H1 (cell line): Measurements from ENCODE around the gene KCNN1. TPM values are rescaled to one million over a fixed set of nuclear protein-coding genes. Genes with fewer than 3 reads are reported as not detected.

ENCODE experiments used
- CTCF ChIA-PET: fragments of 300-600 bp; sonication (Branson Sonifier 250); formaldehyde crosslinking; loops from one replicate; lab custom pipeline; 2021; ENCODE audit not compliant: partially characterized antibody; lab: Charles Lee
- POLR2A ChIA-PET: fragments of 300-600 bp; sonication (Branson Sonifier 250); formaldehyde crosslinking; loops from one replicate; lab custom pipeline; 2021; ENCODE audit warnings: inconsistent platforms; ENCODE audit not compliant: partially characterized antibody; lab: Charles Lee
- DNase-seq, 2 experiments: peaks; one replicate each; pipeline versions ENCODE4 v3.0.0 to v3.0.0-alpha.2; 2010 to 2022; ENCODE audit warnings: low spot score in 2 of 2, low read depth in 1 of 2, mixed read lengths in 1 of 2
- FAIRE-seq: peaks from 2 replicates; lab custom pipeline; 2011; peaks lifted over from hg19 to GRCh38; lab: Jason Lieb, UNC
- H2AFZ ChIP-seq: 2 replicates; pipeline ENCODE4 v1.8.1; 2012; ENCODE audit warnings: low read length, inconsistent platforms
- H2AK5ac ChIP-seq: 2 replicates; pipeline ENCODE4 v1.6.1; 2013; ENCODE audit warnings: low read depth, low read length
- H2BK120ac ChIP-seq: replicated peaks from 2 replicates; pipeline ENCODE3; 2013; ENCODE audit warnings: low read depth, low read length, inconsistent platforms
- H2BK12ac ChIP-seq: 2 replicates; pipeline ENCODE4 v1.6.1; 2013; ENCODE audit warnings: low read depth, low read length
- H2BK15ac ChIP-seq: 2 replicates; pipeline ENCODE4 v1.6.1; 2013; ENCODE audit warnings: low read length
- H2BK20ac ChIP-seq: 2 replicates; pipeline ENCODE4 v1.6.1; 2013; ENCODE audit warnings: low read length
- H2BK5ac ChIP-seq: 2 replicates; pipeline ENCODE4 v1.6.1; 2013; ENCODE audit warnings: low read depth, low read length
- H3K14ac ChIP-seq: 2 replicates; pipeline ENCODE4 v1.6.1; 2013; ENCODE audit warnings: inconsistent platforms; ENCODE audit not compliant: insufficient read length
- H3K18ac ChIP-seq: 2 replicates; pipeline ENCODE4 v1.6.1; 2013; ENCODE audit warnings: low read length; ENCODE audit errors: extremely low read depth
- H3K23ac ChIP-seq: 2 replicates; pipeline ENCODE4 v1.6.1; 2013; ENCODE audit warnings: inconsistent platforms; ENCODE audit not compliant: insufficient read length
- H3K23me2 ChIP-seq: 2 replicates; pipeline ENCODE4 v1.6.1; 2013; ENCODE audit warnings: low read depth, low read length
- H3K27ac ChIP-seq: 2 replicates; pipeline ENCODE4 v1.6.1; 2011; ENCODE audit warnings: low read depth, low read length, inconsistent platforms
- H3K27me3 ChIP-seq, 4 experiments: replicated peaks in 1 of 4; 1 replicate in 1 of 4; 2 replicates in 3 of 4; pipeline versions ENCODE4 v1.6.1 to v1.8.1; 2011 to 2013; ENCODE audit warnings: low read length in 3 of 4, mild to moderate bottlenecking in 3 of 4, inconsistent platforms in 2 of 4, mixed read lengths in 2 of 4, moderate library complexity in 1 of 4; ENCODE audit not compliant: control insufficient read depth in 3 of 4, insufficient read depth in 3 of 4; ENCODE audit errors: extremely low read depth in 1 of 4
- H3K36me3 ChIP-seq, 4 experiments: 2 replicates each; pipeline versions ENCODE4 v1.6.1 to v1.8.1; 2011 to 2013; ENCODE audit warnings: mild to moderate bottlenecking in 4 of 4, low read length in 3 of 4, moderate library complexity in 2 of 4, control low read depth in 1 of 4, inconsistent platforms in 1 of 4; ENCODE audit not compliant: insufficient read depth in 4 of 4, control insufficient read depth in 2 of 4
- H3K4ac ChIP-seq: replicated peaks from 2 replicates; pipeline ENCODE3; 2013; ENCODE audit warnings: low read length, low read depth, mixed read lengths, inconsistent platforms; ENCODE audit not compliant: insufficient read length
- H3K4me1 ChIP-seq, 4 experiments: replicated peaks in 1 of 4; 1 replicate in 1 of 4; 2 replicates in 3 of 4; pipeline versions ENCODE4 v1.6.1 to v1.8.1; 2011 to 2013; ENCODE audit warnings: low read length in 3 of 4, inconsistent platforms in 2 of 4, mixed read lengths in 1 of 4; ENCODE audit not compliant: insufficient read depth in 4 of 4, control insufficient read depth in 3 of 4
- H3K4me2 ChIP-seq, 2 experiments: 2 replicates each; pipeline versions ENCODE4 v1.6.1 to v1.8.1; 2011 to 2013; ENCODE audit warnings: low read depth in 2 of 2, low read length in 2 of 2, control low read depth in 1 of 2, inconsistent platforms in 1 of 2, mild to moderate bottlenecking in 1 of 2; ENCODE audit not compliant: insufficient read depth in 1 of 2
- H3K4me3 ChIP-seq, 4 experiments: fragments of 200-600, 300-600 bp in 1 of 4; sonication (generic), shearing (Covaris generic), sonication (Bioruptor Twin) in 1 of 4; 2 replicates each; pipeline versions ENCODE4 v1.5.1 to v1.8.1; 2011 to 2016; ENCODE audit warnings: low read length in 4 of 4, low read depth in 3 of 4, control low read depth in 2 of 4, inconsistent platforms in 2 of 4, mild to moderate bottlenecking in 2 of 4, mixed read lengths in 1 of 4, moderate library complexity in 1 of 4; ENCODE audit not compliant: insufficient read depth in 2 of 4; ENCODE audit errors: extremely low read depth in 1 of 4
- H3K56ac ChIP-seq: replicated peaks from 2 replicates; pipeline ENCODE3; 2013; ENCODE audit warnings: low read depth, mild to moderate bottlenecking, mixed read lengths, low read length, inconsistent platforms; ENCODE audit not compliant: insufficient read length
- H3K79me1 ChIP-seq: 2 replicates; pipeline ENCODE4 v1.6.1; 2013; ENCODE audit warnings: low read depth, low read length, control low read depth
- H3K79me2 ChIP-seq, 2 experiments: 2 replicates each; pipeline versions ENCODE4 v1.6.1 to v1.8.1; 2012 to 2013; ENCODE audit warnings: low read length in 2 of 2, mild to moderate bottlenecking in 2 of 2, inconsistent platforms in 1 of 2; ENCODE audit not compliant: insufficient read depth in 2 of 2, control insufficient read depth in 1 of 2
- H3K9ac ChIP-seq, 4 experiments: replicated peaks in 1 of 4; 1 replicate in 1 of 4; 2 replicates in 3 of 4; pipeline versions ENCODE4 v1.6.1 to v1.8.1; 2011 to 2013; ENCODE audit warnings: low read depth in 3 of 4, low read length in 3 of 4, control low read depth in 2 of 4, mild to moderate bottlenecking in 2 of 4, moderate library complexity in 2 of 4, inconsistent platforms in 1 of 4; ENCODE audit errors: extremely low read depth in 1 of 4
- H3K9me3 ChIP-seq, 2 experiments: 2 replicates each; pipeline versions ENCODE4 v1.6.1 to v1.8.1; 2012 to 2013; ENCODE audit warnings: mild to moderate bottlenecking in 2 of 2, moderate library complexity in 2 of 2, control low read depth in 1 of 2, inconsistent platforms in 1 of 2, low read depth in 1 of 2, low read length in 1 of 2, mixed read lengths in 1 of 2; ENCODE audit not compliant: insufficient read depth in 2 of 2
- H4K20me1 ChIP-seq, 2 experiments: replicated peaks in 1 of 2; 2 replicates each; pipeline versions ENCODE3 to v1.8.1; 2011 to 2013; ENCODE audit warnings: inconsistent platforms in 2 of 2, low read length in 2 of 2, mild to moderate bottlenecking in 1 of 2; ENCODE audit not compliant: insufficient read depth in 2 of 2, control insufficient read depth in 1 of 2
- H4K5ac ChIP-seq: 2 replicates; pipeline ENCODE4 v1.6.1; 2013; ENCODE audit warnings: low read length, low read depth, mixed read lengths, inconsistent platforms; ENCODE audit not compliant: insufficient read length
- H4K8ac ChIP-seq: 2 replicates; pipeline ENCODE4 v1.8.0; 2013; ENCODE audit warnings: mild to moderate bottlenecking, moderate library complexity, low read length, inconsistent platforms; ENCODE audit not compliant: insufficient read depth; ENCODE audit errors: extremely low read depth
- H4K91ac ChIP-seq: replicated peaks from 2 replicates; pipeline ENCODE3; 2013; ENCODE audit warnings: low read length, mixed read lengths, inconsistent platforms; ENCODE audit not compliant: insufficient read length
- CREB1 ChIP-seq: IDR thresholded peaks from 2 replicates; pipeline ENCODE4 v1.6.1; 2012; ENCODE audit warnings: inconsistent platforms
- GABPA ChIP-seq: IDR thresholded peaks from 2 replicates; pipeline ENCODE4 v1.6.1; 2011; ENCODE audit warnings: mild to moderate bottlenecking, low read length, moderate library complexity, borderline replicate concordance; ENCODE audit not compliant: insufficient read depth
- JUN ChIP-seq: IDR thresholded peaks from 2 replicates; pipeline ENCODE4 v1.6.1; 2011; ENCODE audit warnings: low read depth, mild to moderate bottlenecking, improper control_type of control experiment, low read length
- KDM4A ChIP-seq: IDR thresholded peaks from one replicate; pipeline ENCODE4 v1.7.1; 2012; ENCODE audit warnings: low read depth, mild to moderate bottlenecking, moderate library complexity, low read length, inconsistent platforms; ENCODE audit not compliant: severe bottlenecking
- WGBS, 2 experiments: shearing (Covaris generic) in 1 of 2; methylation state at CpG; one replicate each; pipeline versions ENCODE4 v1.1.6 to v1.1.7; 2013 to 2015; ENCODE audit warnings: low lambda C conversion rate in 2 of 2, mixed read lengths in 2 of 2, inconsistent platforms in 1 of 2, low coverage in 1 of 2, missing lambda C conversion rate in 1 of 2; ENCODE audit not compliant: insufficient replicate concordance in 2 of 2, insufficient coverage in 1 of 2, insufficient read length in 1 of 2; ENCODE audit errors: extremely low coverage in 1 of 2, missing lambda C conversion rate in 1 of 2; 5-methylcytosine and 5-hydroxymethylcytosine counted together
- polyA plus RNA-seq, 7 experiments: library from polyadenylated mRNA; depleted of rRNA in 3 of 7; stranded (reverse) in 5 of 7; unstranded in 2 of 7; fragments of >200 nt in 5 of 7; fragments of 200-250 nt in 2 of 7; gene quantifications; 1 replicate in 5 of 7; 2 replicates in 1 of 7; 4 replicates in 1 of 7; pipeline versions ENCODE4 v1.2.1 to v1.2.3, GENCODE V29; 2011 to 2013; ENCODE audit warnings: missing spikeins in 2 of 7, mixed read lengths in 2 of 7
- total RNA-seq: library from RNA; stranded (reverse); fragmentation: NEBNext Ultra II Directional; extraction: Animal tissue kit (Norgen Biotek cat#: 25700); gene quantifications from 2 replicates; pipeline ENCODE4 v1.2.1, GENCODE V29; 2021
- TF ChIP-seq, protein P1 (sequence below): IDR thresholded peaks from 2 replicates; pipeline ENCODE4 v1.6.1; 2012; ENCODE audit warnings: inconsistent platforms

Gene KCNN1
- total and polyA plus RNA-seq, 2 of the 8 experiments (the other 6 are each of a cell fraction or from before 2014, with no cell fraction given) = 11.0 to 12.5 TPM

DNA sequence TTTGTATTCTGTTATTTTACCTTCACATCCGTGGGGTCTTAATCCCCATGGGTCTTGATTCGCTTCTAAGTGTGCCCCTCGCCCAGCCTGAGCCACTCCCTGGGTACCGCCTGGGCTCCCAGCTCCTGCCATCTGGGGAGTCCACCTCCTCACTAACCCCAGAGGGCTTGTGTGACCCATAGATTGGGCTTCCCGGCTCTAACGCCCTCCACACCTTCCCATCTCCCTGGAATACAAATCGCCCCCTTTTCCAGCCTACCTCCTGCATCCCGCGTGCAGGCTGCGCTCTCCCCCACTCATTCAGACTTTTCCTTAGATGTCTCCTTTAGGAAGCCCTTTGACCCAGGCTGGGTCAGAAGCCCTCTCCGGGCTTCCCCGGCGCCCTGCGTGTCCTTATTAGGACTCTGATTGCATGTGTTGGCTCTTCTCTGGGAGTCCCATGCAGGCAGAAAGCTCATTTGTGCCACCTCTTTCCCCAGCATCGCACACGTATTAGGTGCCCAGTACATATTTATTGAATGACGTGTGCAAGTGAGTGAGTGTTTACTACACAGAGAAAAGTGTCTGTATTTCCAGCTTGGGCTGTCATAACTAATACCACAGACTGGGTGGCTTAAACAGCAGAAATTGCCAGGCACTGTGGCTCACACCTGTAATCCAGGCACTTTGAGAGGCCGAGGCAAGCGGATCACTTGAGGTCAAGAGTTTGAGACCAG, 33.3 kb upstream of the KCNN1 start:
- Histone ChIP-seq H2BK120ac (no peak overlapping the region), H2BK15ac (no peak overlapping the region), H2BK20ac (no peak overlapping the region), H3K4me3 (peak overlapping the region; percentile 80 to 94 (median 91)), H3K4me2 (peak overlapping the region; percentile 29 to 92), H3K18ac (no peak overlapping the region), H3K4me1 (peaks cover 0 to 4% (median 2%) of the 10 kb centered on the region in 4 experiments; a peak in 3 of 7 replicates), H3K14ac (no peak overlapping the region), H3K79me2 (peaks cover 0 to 7% of the 10 kb centered on the region in 2 experiments; a peak in 2 of 4 replicates), H2BK5ac (no peak overlapping the region; the same call in 1 of the 2 replicates), H3K4ac (peak overlapping the region; percentile 15), H3K9me3 (no peaks in the 10 kb centered on the region), H2AK5ac (peak overlapping the region; percentile 39; the same call in 1 of the 2 replicates), H3K27me3 (no peaks in the 10 kb centered on the region), H2AFZ (no peak overlapping the region), H4K20me1 (no peaks in the 10 kb centered on the region), H3K23me2 (peaks cover 7% of the 10 kb centered on the region; the same call in 1 of the 2 replicates), H4K5ac (no peak overlapping the region), H3K36me3 (no peaks in the 10 kb centered on the region), H4K8ac (no peak overlapping the region), H3K27ac (0 out of 2 replicates have a peak overlapping the region, but pooled peaks have one; percentile 33), H3K23ac (no peak overlapping the region), H4K91ac (no peak overlapping the region), H3K79me1 (no peaks in the 10 kb centered on the region), H2BK12ac (0 out of 2 replicates have a peak overlapping the region, but pooled peaks have one; percentile 27), H3K9ac (peak overlapping the region in 3 of 4 experiments; percentile 55 to 89 (median 87); a peak in 6 of 7 replicates), H3K56ac (peak overlapping the region; percentile 37)
- no peak for TF ChIP-seq CREB1
- no peak for TF ChIP-seq KDM4A
- TF ChIP-seq GABPA = no peak
- TF ChIP-seq, protein P1, sequence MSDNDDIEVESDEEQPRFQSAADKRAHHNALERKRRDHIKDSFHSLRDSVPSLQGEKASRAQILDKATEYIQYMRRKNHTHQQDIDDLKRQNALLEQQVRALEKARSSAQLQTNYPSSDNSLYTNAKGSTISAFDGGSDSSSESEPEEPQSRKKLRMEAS = no peak
- TF ChIP-seq JUN = no peak
- FAIRE-seq = no peak
- CTCF ChIA-PET = interaction anchor here (1.0 to 10.3 kb wide), 19 partner anchors 12 to 159 kb away, joined by 3 to 200 read pairs (median 5); partner anchors contain the start of genes KCNN1, RPL18A and SLC5A5
- POLR2A ChIA-PET = interaction anchor here (0.6 to 14.8 kb wide), 19 partner anchors 10 to 271 kb away, joined by 3 to 392 read pairs (median 4); partner anchors contain the start of genes RPL18A and SLC5A5
- WGBS, 2 experiments = 35% methylated on average over 19 of the region's 19 CpGs; no CpG with 5 or more reads in 1 of the 2 experiments
- DNase-seq = no peak
